Gastrocnemius medialis (tissue), 4 donors: ENCODE measurements around the gene CDK5RAP3. TPM values are rescaled to one million over a fixed set of nuclear protein-coding genes. Genes with fewer than 3 reads are reported as not detected.

Experiments
- ATAC-seq, 2 donors: fragments of 150-250 bp; one replicate each; pipeline ENCODE4 v1.9.1; 2016
- DNase-seq, 2 donors: peaks; one replicate each; pipeline ENCODE4 v3.0.0-alpha.2; 2019
- H3K27ac ChIP-seq, 4 donors: fragments of 200-600 bp; sonication (generic); 1 replicate in 1 of 4; 2 replicates in 3 of 4; pipeline ENCODE4 v1.5.1; 2016 to 2018; ENCODE audit warnings: mild to moderate bottlenecking in 2 of 4, moderate library complexity in 1 of 4
- H3K27me3 ChIP-seq, 3 donors: fragments of 200-600 bp; sonication (generic) in 2 of 3; 1 replicate in 1 of 3; 2 replicates in 2 of 3; pipeline versions ENCODE4 v1.5.1 to v1.6.0; 2016 to 2019; ENCODE audit warnings: mild to moderate bottlenecking in 1 of 3, moderate library complexity in 1 of 3
- H3K36me3 ChIP-seq, 2 donors: fragments of 200-600 bp; sonication (generic) in 1 of 2; one replicate each; pipeline ENCODE4 v1.5.1; 2017 to 2018
- H3K4me1 ChIP-seq, 2 donors: fragments of 200-600 bp; sonication (generic) in 1 of 2; one replicate each; pipeline ENCODE4 v1.5.1; 2016 to 2017; ENCODE audit warnings: mild to moderate bottlenecking in 2 of 2
- H3K4me3 ChIP-seq, 4 donors: fragments of 200-600 bp; sonication (generic) in 3 of 4; 1 replicate in 1 of 4; 2 replicates in 3 of 4; pipeline ENCODE4 v1.5.1; 2016 to 2019; ENCODE audit warnings: mild to moderate bottlenecking in 2 of 4
- H3K9me3 ChIP-seq, 3 donors: fragments of 200-600 bp; sonication (generic) in 2 of 3; 1 replicate in 1 of 3; 2 replicates in 2 of 3; pipeline ENCODE4 v1.5.1; 2016 to 2019
- CTCF ChIP-seq, 5 experiments: fragments of 450-650 bp in 3 of 5; fragments of 200-600 bp in 2 of 5; sonication (generic) in 2 of 5; IDR thresholded peaks in 4 of 5; conservative IDR thresholded peaks in 1 of 5; 1 replicate in 4 of 5; 2 replicates in 1 of 5; pipeline ENCODE4 v1.5.1; 2016 to 2019; ENCODE audit warnings: antibody characterized with exemption in 5 of 5, mild to moderate bottlenecking in 3 of 5, moderate library complexity in 3 of 5
- POLR2A ChIP-seq, 2 donors: fragments of 450-650 bp; IDR thresholded peaks; one replicate each; pipeline ENCODE4 v1.6.1; 2017; ENCODE audit warnings: antibody characterized with exemption in 2 of 2, mild to moderate bottlenecking in 2 of 2, moderate library complexity in 2 of 2
- in situ Hi-C, 4 donors: fragments of 200-750 bp; cut with MboI; loops; one replicate each; pipeline versions ENCODE4 v1.15.0 to v1.8.0; 2017; ENCODE audit warnings: low sequenced_read_pairs in 4 of 4
- intact Hi-C: fragments of 100-400 bp; cut with DNase I; formaldehyde crosslinking; loops from one replicate; pipeline ENCODE4 v1.15.1; 2023; ENCODE audit warnings: low total_unique reads
- total RNA-seq, 4 donors: library from RNA; depleted of rRNA; stranded (reverse); fragments of >200 nt; gene quantifications; one replicate each; pipeline versions ENCODE4 v1.1.0 to v1.2.3, GENCODE V29; 2016

The CDK5RAP3 gene
- total RNA-seq, 4 donors from 2014 or later: 14.2 to 35.9 (median 27.8) TPM

- TF ChIP-seq CTCF (IDR thresholded peaks at IDR 0.05 in 4 of 5, conservative IDR thresholded peaks at IDR 0.05 in 1 of 5) (no peak), POLR2A (IDR thresholded peaks at IDR 0.05) (no peak)
- no peaks in the 10 kb centered on the region for H3K27me3 ChIP-seq
- H3K4me3 ChIP-seq: no peak overlapping the region
- H3K36me3 ChIP-seq: peaks cover 0 to 5% of the 10 kb centered on the region in 2 donors
- H3K27ac ChIP-seq: no peak overlapping the region
- peaks cover 6 to 18% of the 10 kb centered on the region in 2 donors for H3K4me1 ChIP-seq
- no peaks in the 10 kb centered on the region for H3K9me3 ChIP-seq
- intact Hi-C loops (no loop called here), in situ Hi-C loops (loop anchor here in 2 of 4 donors (10.0 kb wide), 1 partner anchor 124 kb away; the partner anchor contains the start of gene SCRN2 (in 2 of the 2))
- DNase-seq: no peak
- ATAC-seq: no peak
Measured at GRCh38 chr17:47968836-47969235, 2.1 kb upstream of the CDK5RAP3 start.

GRCh38 chr17:47969930-47970724, 786 bp upstream of the CDK5RAP3 start:
- peak in 1 of 2 donors; percentile 11 for ATAC-seq
- TF ChIP-seq CTCF (IDR thresholded peaks at IDR 0.05 in 4 of 5, conservative IDR thresholded peaks at IDR 0.05 in 1 of 5) (no peak), POLR2A (IDR thresholded peaks at IDR 0.05) (no peak)
- Histone ChIP-seq H3K27ac (peak overlapping the region; percentile 32 to 46 (median 37)), H3K36me3 (peaks cover 0 to 17% of the 10 kb centered on the region in 2 donors), H3K27me3 (no peaks in the 10 kb centered on the region), H3K4me1 (peaks cover 6 to 18% of the 10 kb centered on the region in 2 donors), H3K4me3 (peak overlapping the region; percentile 32 to 100 (median 47)), H3K9me3 (no peaks in the 10 kb centered on the region)
- in situ Hi-C loops (loop anchor here in 2 of 4 donors (10.0 kb wide), 1 partner anchor 125 kb away; the partner anchor contains the start of gene SCRN2 (in 2 of the 2)), intact Hi-C loops (loop anchor here (1.0 to 2.0 kb wide), 5 partner anchors 21 to 139 kb away; partner anchors contain the start of genes LRRC46, MRPL10 and SCRN2)
- no peak for DNase-seq

GRCh38 chr17:47973541-47973940, 2.6 kb downstream of the CDK5RAP3 start:
- peaks cover 6 to 18% of the 10 kb centered on the region in 2 donors for H3K4me1 ChIP-seq
- in situ Hi-C loops: no loop called here
- no peaks in the 10 kb centered on the region for H3K9me3 ChIP-seq
- TF ChIP-seq POLR2A (IDR thresholded peaks at IDR 0.05): no peak
- no peak for TF ChIP-seq CTCF (IDR thresholded peaks at IDR 0.05 in 4 of 5, conservative IDR thresholded peaks at IDR 0.05 in 1 of 5)
- ATAC-seq (no peak), DNase-seq (no peak)
- intact Hi-C loops: no loop called here
- H3K36me3 ChIP-seq: peaks cover 0 to 52% of the 10 kb centered on the region in 2 donors
- H3K27me3 ChIP-seq: no peaks in the 10 kb centered on the region
- no peak overlapping the region for H3K27ac ChIP-seq
- H3K4me3 ChIP-seq: no peak overlapping the region

- no peak overlapping the region for H3K27ac ChIP-seq
- ATAC-seq (no peak), DNase-seq (no peak)
- peaks cover 0 to 69% of the 10 kb centered on the region in 2 donors for H3K36me3 ChIP-seq
- no peak overlapping the region for H3K4me3 ChIP-seq
- in situ Hi-C loops (no loop called here), intact Hi-C loops (no loop called here)
- no peaks in the 10 kb centered on the region for H3K9me3 ChIP-seq
- TF ChIP-seq CTCF (IDR thresholded peaks at IDR 0.05 in 4 of 5, conservative IDR thresholded peaks at IDR 0.05 in 1 of 5) (no peak), POLR2A (IDR thresholded peaks at IDR 0.05) (no peak)
- H3K4me1 ChIP-seq: peaks cover 6 to 15% of the 10 kb centered on the region in 2 donors
- no peaks in the 10 kb centered on the region for H3K27me3 ChIP-seq
Measured at GRCh38 chr17:47975189-47975822, 4.4 kb downstream of the CDK5RAP3 start.
